HG03025 (cell line): ENCODE data around the gene COMP.
A peak's percentile ranks its signal among the peaks of the same experiment; 100 is the strongest.
"Not testable (repeated sequence)": the region's sequence is repeated elsewhere in the genome, so short reads cannot be mapped to it uniquely, and the experiment has no call there.

Source experiments
- ATAC-seq: cut with Tn5 transposase; IDR thresholded peaks from one replicate; pipeline ENCODE4 v1.9.1; 2021; ENCODE audit warnings: mild to moderate bottlenecking, moderate library complexity; ENCODE audit not compliant: unreplicated experiment, low FRiP score

COMP gene

DNA sequence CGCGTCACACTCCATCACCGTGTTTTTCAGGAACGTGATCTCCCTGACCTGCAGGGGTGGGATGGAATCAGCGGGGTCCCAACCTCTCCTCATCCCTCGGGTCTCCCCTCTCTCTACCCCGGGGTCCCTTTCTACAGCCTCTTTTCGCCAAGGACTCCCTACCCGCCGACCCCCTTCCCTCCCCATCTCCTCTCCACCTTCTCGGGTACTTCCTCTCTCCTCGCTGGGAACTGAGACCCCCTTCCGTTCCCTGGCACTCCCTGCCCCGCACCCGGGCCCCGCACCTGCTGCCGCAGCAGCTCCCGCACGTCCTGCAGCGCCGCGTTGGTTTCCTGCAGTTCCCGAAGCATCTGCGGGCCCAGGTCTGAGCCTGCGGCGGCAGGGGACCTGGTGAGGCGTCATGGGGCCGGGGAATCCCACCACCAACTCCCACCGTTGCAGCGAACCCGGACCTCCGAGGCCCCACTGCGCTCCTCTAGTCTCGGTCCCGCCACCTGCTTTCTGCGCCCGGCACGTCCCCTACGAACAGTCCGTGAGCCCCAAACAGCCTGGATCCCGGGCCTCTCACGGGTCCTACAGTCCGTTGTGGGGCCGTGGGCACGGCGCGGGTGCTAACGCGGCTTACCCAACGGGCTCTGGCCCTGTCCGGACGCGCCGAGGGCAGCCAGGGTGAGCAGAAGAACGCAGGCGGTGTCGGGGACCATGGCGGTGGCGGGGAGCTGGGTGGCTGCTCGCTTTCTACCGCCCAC, at the start of gene COMP:
Gene COMP (minus strand): TSS at position 740 of the 749 bp plus-strand sequence. CDS start 36 bp downstream, at position 704.
- no peak for ATAC-seq

DNA sequence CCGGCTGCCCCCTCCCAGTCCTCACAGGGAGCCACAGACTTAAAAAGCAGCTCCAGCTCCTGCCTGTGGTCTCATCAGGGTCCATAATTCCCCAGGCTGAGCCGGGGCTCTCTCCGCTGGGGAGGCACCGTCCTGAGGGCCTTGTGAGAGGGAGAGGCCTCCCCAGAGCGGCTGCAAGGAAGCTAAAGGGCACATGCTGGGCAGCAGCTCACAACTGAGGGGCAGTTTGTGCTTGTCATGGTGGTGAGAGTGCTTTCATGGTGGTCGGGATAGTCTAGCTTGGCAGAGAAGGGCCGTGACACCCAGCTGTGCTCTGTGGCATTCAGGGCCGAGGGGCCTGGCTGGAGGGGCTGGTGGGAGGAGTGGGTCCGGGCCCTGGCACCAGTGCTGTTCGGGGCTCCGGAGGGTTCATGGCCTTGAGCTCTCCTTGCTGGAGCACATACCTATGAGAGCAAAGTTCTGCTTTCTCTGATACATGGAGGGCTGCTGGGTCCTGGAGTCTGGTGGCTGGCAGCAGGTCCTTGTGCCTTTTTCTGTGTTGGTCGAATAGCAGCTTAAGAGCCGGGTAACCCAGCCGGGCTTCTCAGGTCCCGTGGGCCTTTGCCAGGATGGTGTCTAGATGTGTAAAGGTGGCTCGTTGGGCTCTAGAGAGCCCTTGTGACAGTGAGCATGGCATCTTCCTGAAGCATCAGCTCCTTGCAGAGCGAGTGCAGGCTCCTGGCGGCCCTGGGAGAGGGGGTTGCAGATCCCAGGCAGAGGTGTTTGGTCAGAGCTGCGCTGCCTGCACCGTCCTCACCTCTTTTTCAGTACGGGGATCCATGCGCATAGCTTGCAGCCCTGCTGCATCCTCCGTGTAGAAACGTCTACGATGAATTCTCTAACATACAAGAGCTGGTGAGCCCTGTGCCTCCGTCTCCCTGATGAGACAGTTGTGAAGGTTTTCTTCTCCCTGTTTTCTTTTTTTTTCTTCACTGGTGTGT, 49.5 kb upstream of the COMP start:
- no peak for ATAC-seq

- no peak for ATAC-seq
Observed at GRCh38 chr19:18839465-18840287, 48.6 kb upstream of the COMP start.

DNA sequence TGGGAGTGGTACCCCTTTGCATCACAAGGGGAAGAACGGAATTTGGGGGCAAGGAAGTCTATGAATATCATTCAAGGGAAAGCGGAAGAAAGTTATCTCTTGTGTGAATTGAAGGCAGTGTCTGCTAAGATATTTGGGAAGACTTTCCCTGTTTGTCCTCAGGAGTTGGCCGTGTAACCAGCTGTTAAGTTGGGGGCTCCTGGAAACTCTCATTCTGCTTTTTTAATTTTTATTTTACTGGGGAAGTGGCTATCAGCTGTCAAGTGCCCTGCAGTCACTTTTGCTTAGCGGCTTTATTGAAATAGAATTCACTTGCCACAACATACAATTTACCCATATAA, 43.5 kb upstream of the COMP start:
- no peak for ATAC-seq

GRCh38 chr19:18833849-18834643, 42.9 kb upstream of the COMP start:
- ATAC-seq: no peak

- ATAC-seq: no peak
Observed at GRCh38 chr19:18833141-18833476, 42.0 kb upstream of the COMP start.

- ATAC-seq: peak; percentile 35
Observed at GRCh38 chr19:18832306-18833140, 41.4 kb upstream of the COMP start.

DNA sequence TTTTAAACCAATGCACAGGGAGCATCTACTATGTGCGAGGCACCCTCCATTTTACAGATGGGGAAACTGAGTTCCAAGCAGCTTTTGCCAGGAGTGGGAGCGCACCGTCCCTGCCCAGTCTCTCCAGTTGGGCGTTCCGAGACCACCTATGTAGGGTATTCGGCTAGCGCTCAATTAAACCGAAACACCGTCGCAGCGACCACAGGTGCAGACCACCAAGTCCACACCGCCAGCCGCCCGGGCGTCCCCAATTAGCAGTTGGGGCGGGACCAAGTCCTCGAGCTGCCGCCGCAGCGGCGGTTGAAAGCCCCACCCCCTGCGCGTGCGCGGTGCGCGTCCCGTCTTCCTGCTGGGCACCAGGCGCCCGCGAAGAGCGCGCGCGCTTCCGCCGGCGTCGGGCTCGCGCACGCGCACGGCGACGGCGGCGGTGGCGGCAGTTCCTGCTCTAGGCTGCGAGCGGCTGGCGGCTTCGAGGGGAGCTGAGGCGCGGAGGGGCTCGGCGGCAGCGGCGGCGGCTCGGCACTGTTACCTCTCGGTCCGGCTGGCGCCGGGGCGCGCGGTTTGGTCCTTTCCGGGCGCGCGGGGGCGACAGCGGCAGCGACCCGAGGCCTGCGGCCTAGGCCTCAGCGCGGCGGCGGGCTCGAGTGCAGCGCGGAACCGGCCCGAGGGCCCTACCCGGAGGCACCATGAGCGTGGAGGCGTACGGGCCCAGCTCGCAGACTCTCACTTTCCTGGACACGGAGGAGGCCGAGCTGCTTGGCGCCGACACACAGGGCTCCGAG, 40.6 kb upstream of the COMP start, which contains the start of gene UPF1:
Gene UPF1 (plus strand): TSS at position 436 of the 782 bp plus-strand sequence. CDS start 251 bp downstream, at position 687.
- peak; percentile 67 for ATAC-seq

DNA sequence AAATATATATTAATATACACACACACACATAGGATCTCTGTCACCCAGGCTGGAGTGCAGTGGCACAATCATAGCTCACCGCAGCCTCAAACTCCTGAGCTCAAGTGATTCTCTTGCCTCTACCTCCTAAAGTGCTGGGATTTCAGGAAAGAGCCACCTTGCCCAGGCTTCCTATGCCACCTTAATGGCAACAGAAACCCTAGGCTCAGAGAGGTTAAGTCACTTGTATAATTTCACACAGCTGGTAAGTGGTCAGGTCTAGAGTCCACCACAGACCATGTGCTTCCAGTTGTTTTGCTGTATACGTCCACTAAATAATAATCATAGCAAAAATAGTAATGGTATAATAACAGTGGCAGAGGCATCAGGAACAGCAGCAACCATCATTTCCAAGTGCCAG, 39.4 kb upstream of the COMP start:
- ATAC-seq: no peak

- no peak for ATAC-seq
Observed at GRCh38 chr19:18828786-18829185, 37.7 kb upstream of the COMP start.

DNA sequence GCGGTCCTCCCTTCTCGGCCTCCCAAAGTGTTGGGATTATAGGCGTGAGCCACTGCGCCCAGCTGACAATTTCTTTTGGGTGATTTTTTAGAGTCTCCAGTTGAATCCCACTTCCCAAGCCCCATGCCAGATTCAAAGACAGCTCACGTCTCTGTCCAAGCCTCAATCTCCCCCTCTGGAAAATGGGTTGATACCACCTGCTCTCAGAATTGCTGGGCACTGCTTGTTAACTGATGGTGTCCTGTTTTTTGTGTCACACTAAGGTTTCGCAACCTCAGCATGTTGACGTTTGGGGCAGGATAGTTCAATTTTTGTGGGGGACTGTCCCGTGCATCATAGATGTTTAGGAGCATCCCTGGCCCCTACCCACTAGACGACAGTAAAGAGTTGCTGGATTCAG, 26.5 kb upstream of the COMP start:
- no peak for ATAC-seq

- not testable (repeated sequence) for ATAC-seq
Observed at GRCh38 chr19:18816645-18817044, 25.5 kb upstream of the COMP start.

DNA sequence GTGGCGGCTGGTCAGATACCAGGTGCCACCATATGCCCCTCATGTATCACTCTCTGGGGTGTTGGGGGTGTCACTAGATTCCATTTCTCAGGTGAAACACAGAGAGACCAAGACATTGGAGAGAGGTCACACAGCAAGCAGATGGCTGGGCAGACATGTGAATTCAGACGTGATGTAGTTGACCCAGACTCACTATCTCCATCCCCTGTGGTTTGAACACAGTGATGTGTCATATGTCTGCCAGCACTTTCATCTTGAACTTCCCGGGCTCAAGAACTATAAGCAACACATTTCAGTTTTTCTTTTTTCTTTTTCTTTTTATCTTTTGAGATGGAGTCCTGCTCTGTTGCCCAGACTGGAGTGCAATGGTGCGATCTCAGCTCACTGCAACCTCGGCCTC, 24.6 kb upstream of the COMP start:
- ATAC-seq: no peak

- ATAC-seq: no peak
Observed at GRCh38 chr19:18814063-18814462, 23.0 kb upstream of the COMP start.

DNA sequence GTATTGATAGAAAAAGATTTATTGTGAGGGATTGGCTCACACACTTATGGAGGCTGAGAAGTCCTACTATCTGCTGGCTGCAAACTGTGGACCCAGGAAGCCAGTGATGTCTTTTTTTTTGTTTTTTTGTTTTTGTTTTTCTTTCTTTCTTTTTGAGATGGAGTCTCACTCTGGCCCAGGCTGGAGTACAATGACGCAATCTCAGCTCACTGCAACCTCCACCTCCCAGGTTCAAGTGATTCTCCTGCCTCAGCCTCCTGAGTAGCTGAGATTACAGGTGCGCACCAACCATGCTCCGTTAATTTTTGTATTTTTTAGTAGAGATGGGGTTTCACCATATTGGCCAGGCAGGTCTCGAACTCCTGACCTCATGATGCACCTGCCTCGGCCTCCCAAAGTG, 20.5 kb upstream of the COMP start:
- not testable (repeated sequence) for ATAC-seq

- no peak for ATAC-seq
Observed at GRCh38 chr19:18809149-18809868, 18.2 kb upstream of the COMP start.

DNA sequence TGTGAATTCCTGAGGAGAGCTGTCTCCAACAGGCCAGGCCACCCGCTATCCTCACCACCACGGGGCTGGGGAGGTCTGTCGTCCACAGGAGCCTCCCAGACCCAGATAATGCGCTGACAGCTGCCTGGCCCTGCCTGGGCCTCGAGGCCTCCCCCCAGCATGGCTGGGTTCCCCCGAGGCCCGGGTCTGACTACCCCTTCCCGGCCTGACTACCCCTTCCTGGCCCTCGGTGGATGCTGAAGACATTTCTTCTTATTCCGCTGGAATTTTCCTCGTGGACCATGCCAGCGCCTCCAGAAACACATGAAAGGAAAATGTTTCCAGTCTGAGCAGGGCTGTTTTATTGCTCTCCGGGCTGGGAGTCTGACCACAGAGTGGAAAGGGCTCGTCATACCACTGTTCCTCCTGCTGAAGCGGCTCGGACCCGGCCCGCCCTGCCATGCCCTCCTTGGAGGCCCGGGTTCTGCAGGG, 16.8 kb upstream of the COMP start:
- ATAC-seq: no peak

DNA sequence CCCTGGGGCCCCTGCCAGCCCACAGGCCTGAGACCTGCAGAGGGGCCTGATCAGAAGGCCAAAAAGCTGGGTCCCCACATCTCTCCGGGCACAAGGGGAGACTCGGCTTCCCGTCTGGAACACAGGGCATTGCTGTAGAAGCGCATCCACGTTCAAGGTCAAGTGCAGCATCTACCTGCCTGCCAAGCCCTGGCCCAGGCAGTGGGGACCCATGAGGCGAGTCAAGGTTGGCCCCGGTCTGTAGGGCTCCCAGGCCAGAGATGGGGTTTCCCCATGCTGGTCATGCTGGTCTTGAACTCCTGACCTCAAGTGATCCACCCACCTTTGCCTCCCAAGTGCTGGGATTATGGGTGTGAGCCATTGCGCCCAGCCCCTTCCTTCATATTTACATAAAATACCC, 13.5 kb upstream of the COMP start:
- ATAC-seq: no peak
